OCI-LY3 (cell line): ENCODE measurements around the gene HUS1.

Source experiments
- EZH2phosphoT487 ChIP-seq: fragments of 200-600 bp; shearing (Covaris generic); IDR thresholded peaks from 2 replicates; pipeline ENCODE4 v1.6.1; 2018; ENCODE audit warnings: antibody characterized with exemption, mixed run types, low read depth
- TF ChIP-seq, protein P1 (sequence below): fragments of 200-600, 300-600 bp; sonication (generic); IDR thresholded peaks from 2 replicates; pipeline ENCODE4 v1.5.1; 2014; ENCODE audit warnings: antibody characterized with exemption, low read length, low read depth

- TF ChIP-seq, protein P1, sequence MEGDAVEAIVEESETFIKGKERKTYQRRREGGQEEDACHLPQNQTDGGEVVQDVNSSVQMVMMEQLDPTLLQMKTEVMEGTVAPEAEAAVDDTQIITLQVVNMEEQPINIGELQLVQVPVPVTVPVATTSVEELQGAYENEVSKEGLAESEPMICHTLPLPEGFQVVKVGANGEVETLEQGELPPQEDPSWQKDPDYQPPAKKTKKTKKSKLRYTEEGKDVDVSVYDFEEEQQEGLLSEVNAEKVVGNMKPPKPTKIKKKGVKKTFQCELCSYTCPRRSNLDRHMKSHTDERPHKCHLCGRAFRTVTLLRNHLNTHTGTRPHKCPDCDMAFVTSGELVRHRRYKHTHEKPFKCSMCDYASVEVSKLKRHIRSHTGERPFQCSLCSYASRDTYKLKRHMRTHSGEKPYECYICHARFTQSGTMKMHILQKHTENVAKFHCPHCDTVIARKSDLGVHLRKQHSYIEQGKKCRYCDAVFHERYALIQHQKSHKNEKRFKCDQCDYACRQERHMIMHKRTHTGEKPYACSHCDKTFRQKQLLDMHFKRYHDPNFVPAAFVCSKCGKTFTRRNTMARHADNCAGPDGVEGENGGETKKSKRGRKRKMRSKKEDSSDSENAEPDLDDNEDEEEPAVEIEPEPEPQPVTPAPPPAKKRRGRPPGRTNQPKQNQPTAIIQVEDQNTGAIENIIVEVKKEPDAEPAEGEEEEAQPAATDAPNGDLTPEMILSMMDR: no peak
- no peak for TF ChIP-seq EZH2phosphoT487
These were observed 11.2 kb upstream of the HUS1 start for GRCh38 chr7:47990592-47990991.
